Neural cell (in vitro differentiated cells): Measurements from ENCODE around the gene LSM14B. TPM values are rescaled to one million over a fixed set of nuclear protein-coding genes. Genes with fewer than 3 reads are reported as not detected.

Experiments
- H2AFZ ChIP-seq: fragments of 200-600, 300-800 bp; sonication (generic), shearing (Covaris generic); 2 replicates; pipeline ENCODE4 v1.6.0; 2014; ENCODE audit warnings: low read depth, mild to moderate bottlenecking, antibody characterized with exemption, low read length, moderate library complexity
- H3F3A ChIP-seq: fragments of 200-600 bp; shearing (Covaris generic); 2 replicates; pipeline ENCODE4 v1.6.1; 2016; ENCODE audit warnings: mild to moderate bottlenecking, moderate library complexity, mixed read lengths, antibody characterized with exemption, low read length; ENCODE audit not compliant: insufficient read depth, poor library complexity, severe bottlenecking
- H3K27ac ChIP-seq: fragments of 200-600, 300-800 bp; sonication (generic), shearing (Covaris generic); 2 replicates; pipeline ENCODE4 v1.5.1; 2014; ENCODE audit warnings: mild to moderate bottlenecking, low read length, moderate library complexity
- H3K27me3 ChIP-seq: fragments of 300-800, 200-600 bp; sonication (generic), shearing (Covaris generic); 2 replicates; pipeline ENCODE4 v1.6.0; 2014; ENCODE audit warnings: mild to moderate bottlenecking, low read depth, low read length, moderate library complexity; ENCODE audit not compliant: insufficient read depth
- H3K36me3 ChIP-seq: fragments of 300-800, 200-600 bp; sonication (generic), shearing (Covaris generic); 2 replicates; pipeline ENCODE4 v1.5.1; 2014; ENCODE audit warnings: mild to moderate bottlenecking, antibody characterized with exemption, low read length, moderate library complexity; ENCODE audit not compliant: insufficient read depth
- H3K4me2 ChIP-seq: fragments of 300-800, 200-600 bp; sonication (generic), shearing (Covaris generic); 2 replicates; pipeline ENCODE4 v1.6.0; 2014; ENCODE audit warnings: mild to moderate bottlenecking, low read length
- H3K4me3 ChIP-seq: fragments of 300-800, 200-600 bp; sonication (generic), shearing (Covaris generic); 2 replicates; pipeline ENCODE4 v1.5.1; 2014; ENCODE audit warnings: mild to moderate bottlenecking, low read length, moderate library complexity
- H3K79me2 ChIP-seq: fragments of 200-600 bp; shearing (Covaris generic); replicated peaks from 2 replicates; pipeline ENCODE4 v1.6.0; 2014; ENCODE audit warnings: mild to moderate bottlenecking, low read length, moderate library complexity; ENCODE audit not compliant: insufficient read depth
- H3K9ac ChIP-seq: fragments of 300-800, 200-600 bp; sonication (generic), shearing (Covaris generic); 2 replicates; pipeline ENCODE4 v1.6.1; 2016; ENCODE audit warnings: mild to moderate bottlenecking, low read length, mixed read lengths
- H3K9me2 ChIP-seq: fragments of 200-600 bp; shearing (Covaris generic); 2 replicates; pipeline ENCODE4 v1.6.1; 2016; ENCODE audit warnings: mild to moderate bottlenecking, low read length, mixed read lengths; ENCODE audit not compliant: insufficient read depth
- H3K9me3 ChIP-seq: fragments of 200-600, 300-800 bp; sonication (generic), shearing (Covaris generic); 2 replicates; pipeline ENCODE4 v1.6.1; 2016; ENCODE audit warnings: mild to moderate bottlenecking, mixed run types, low read length, moderate library complexity, mixed read lengths
- H4K20me1 ChIP-seq: fragments of 200-600 bp; shearing (Covaris generic); 2 replicates; pipeline ENCODE4 v1.6.1; 2016; ENCODE audit warnings: mild to moderate bottlenecking, mixed run types; ENCODE audit not compliant: insufficient read depth
- CTCF ChIP-seq: fragments of 450-650 bp; IDR thresholded peaks from 2 replicates; pipeline ENCODE4 v1.5.1; 2014; ENCODE audit warnings: antibody characterized with exemption, mild to moderate bottlenecking, moderate library complexity; ENCODE audit not compliant: poor library complexity, severe bottlenecking
- EZH2 ChIP-seq: fragments of 200-600, 300-800 bp; shearing (Covaris generic), sonication (generic); IDR thresholded peaks from 2 replicates; pipeline ENCODE4 v1.6.1; 2014; ENCODE audit warnings: antibody characterized with exemption, low read length, borderline replicate concordance, mild to moderate bottlenecking; ENCODE audit not compliant: insufficient read depth, poor library complexity, severe bottlenecking
- MXI1 ChIP-seq: fragments of 450-650 bp; conservative IDR thresholded peaks from 2 replicates; pipeline ENCODE4 v1.6.1; 2014; ENCODE audit warnings: antibody characterized with exemption, mild to moderate bottlenecking; ENCODE audit not compliant: poor library complexity, severe bottlenecking
- POLR2AphosphoS5 ChIP-seq: IDR thresholded peaks from 2 replicates; pipeline ENCODE4 v1.6.1; 2012
- RAD21 ChIP-seq: fragments of 450-650 bp; conservative IDR thresholded peaks from 2 replicates; pipeline ENCODE4 v1.6.1; 2014; ENCODE audit warnings: antibody characterized with exemption, mild to moderate bottlenecking, moderate library complexity
- REST ChIP-seq: IDR thresholded peaks from 2 replicates; pipeline ENCODE4 v1.6.1; 2012; ENCODE audit warnings: borderline replicate concordance
- SMC3 ChIP-seq: fragments of 450-650 bp; conservative IDR thresholded peaks from 2 replicates; pipeline ENCODE4 v1.6.1; 2014; ENCODE audit warnings: antibody characterized with exemption, mild to moderate bottlenecking, moderate library complexity; ENCODE audit not compliant: poor library complexity
- TAF1 ChIP-seq: IDR thresholded peaks from 2 replicates; pipeline ENCODE4 v1.6.1; 2012; ENCODE audit warnings: low read depth
- polyA plus RNA-seq: library from polyadenylated mRNA; depleted of rRNA; stranded (reverse); fragments of >200 nt; gene quantifications from 2 replicates; pipeline ENCODE4 v1.2.3, GENCODE V29; 2014

LSM14B gene
- polyA plus RNA-seq, 1 donor from 2014 or later: 213 TPM

- Histone ChIP-seq H3K79me2 (peaks cover 29% of the 10 kb centered on the region), H3K27me3 (no peaks in the 10 kb centered on the region), H2AFZ (no peak overlapping the region), H3F3A (peaks cover 6% of the 10 kb centered on the region), H3K9me2 (no peaks in the 10 kb centered on the region), H3K27ac (peak overlapping the region; percentile 72), H3K4me2 (peak overlapping the region; percentile 83), H3K4me3 (peak overlapping the region; percentile 88), H3K36me3 (no peaks in the 10 kb centered on the region), H3K9me3 (no peaks in the 10 kb centered on the region), H3K9ac (peak overlapping the region; percentile 82), H4K20me1 (peaks cover 14% of the 10 kb centered on the region)
- TF ChIP-seq SMC3: peak; percentile 27
- TF ChIP-seq EZH2: no peak
- TF ChIP-seq RAD21: no peak
Measured at GRCh38 chr20:62122654-62123449, 577 bp downstream of the LSM14B start.

GRCh38 chr20:62123450-62124118 lies 1.3 kb downstream of the LSM14B start:
- peaks cover 6% of the 10 kb centered on the region for H3F3A ChIP-seq
- peak overlapping the region; percentile 82 for H3K9ac ChIP-seq
- H3K27ac ChIP-seq: peak overlapping the region; percentile 72
- H3K4me2 ChIP-seq: peak overlapping the region; percentile 83
- peaks cover 14% of the 10 kb centered on the region for H4K20me1 ChIP-seq
- no peak overlapping the region for H2AFZ ChIP-seq
- no peaks in the 10 kb centered on the region for H3K9me2 ChIP-seq
- H3K9me3 ChIP-seq: no peaks in the 10 kb centered on the region
- peaks cover 29% of the 10 kb centered on the region for H3K79me2 ChIP-seq
- peak overlapping the region; percentile 88 for H3K4me3 ChIP-seq
- H3K27me3 ChIP-seq: no peaks in the 10 kb centered on the region
- TF ChIP-seq CTCF (no peak), MXI1 (peak; percentile 44), TAF1 (no peak), POLR2AphosphoS5 (no peak), SMC3 (no peak), REST (no peak)
- no peaks in the 10 kb centered on the region for H3K36me3 ChIP-seq
